AG04450 (cell line): ENCODE results near the gene PSMD11. TPM values are rescaled to one million over a fixed set of nuclear protein-coding genes. Genes with fewer than 3 reads are reported as not detected.

ENCODE experiments used
- CTCF ChIA-PET: fragments of 300-600, 350-600 bp; formaldehyde crosslinking; extraction: SDS; loops from one replicate; lab custom pipeline; 2022; ENCODE audit warnings: antibody characterized with exemption, inconsistent platforms; lab: Charles Lee
- POLR2A ChIA-PET: fragments of 350-600 bp; formaldehyde crosslinking; extraction: SDS; loops from one replicate; lab custom pipeline; 2021; ENCODE audit warnings: antibody characterized with exemption, inconsistent platforms; lab: Yijun Ruan, JAX
- DNase-seq: peaks from one replicate; pipeline ENCODE4 v3.0.0-alpha.2; 2011; ENCODE audit warnings: low read depth, low spot score
- H3K27ac ChIP-seq: one replicate; pipeline ENCODE4 v1.5.1; 2012; ENCODE audit warnings: low read depth, low read length, control low read depth
- H3K27me3 ChIP-seq: one replicate; pipeline ENCODE4 v1.6.0; 2012; ENCODE audit warnings: low read length; ENCODE audit not compliant: control insufficient read depth, insufficient read depth
- H3K4me3 ChIP-seq: 2 replicates; pipeline ENCODE4 v1.5.1; 2011; ENCODE audit warnings: mild to moderate bottlenecking, low read depth, low read length, control low read depth
- H3K9me3 ChIP-seq: 2 replicates; pipeline ENCODE4 v1.5.1; 2012; ENCODE audit warnings: low read length; ENCODE audit not compliant: control insufficient read depth, insufficient read depth
- polyA plus RNA-seq: library from polyadenylated mRNA; depleted of rRNA; stranded (reverse); fragments of >200 nt; gene quantifications from 2 replicates; pipeline ENCODE4 v1.2.3, GENCODE V29; 2011
- TF ChIP-seq, protein P1 (sequence below): IDR thresholded peaks from 2 replicates; pipeline ENCODE4 v1.5.1; 2011; ENCODE audit warnings: low read depth, low read length, control low read depth, inconsistent platforms

Gene PSMD11
- polyA plus RNA-seq, 1 experiment = 99.0 TPM

DNA sequence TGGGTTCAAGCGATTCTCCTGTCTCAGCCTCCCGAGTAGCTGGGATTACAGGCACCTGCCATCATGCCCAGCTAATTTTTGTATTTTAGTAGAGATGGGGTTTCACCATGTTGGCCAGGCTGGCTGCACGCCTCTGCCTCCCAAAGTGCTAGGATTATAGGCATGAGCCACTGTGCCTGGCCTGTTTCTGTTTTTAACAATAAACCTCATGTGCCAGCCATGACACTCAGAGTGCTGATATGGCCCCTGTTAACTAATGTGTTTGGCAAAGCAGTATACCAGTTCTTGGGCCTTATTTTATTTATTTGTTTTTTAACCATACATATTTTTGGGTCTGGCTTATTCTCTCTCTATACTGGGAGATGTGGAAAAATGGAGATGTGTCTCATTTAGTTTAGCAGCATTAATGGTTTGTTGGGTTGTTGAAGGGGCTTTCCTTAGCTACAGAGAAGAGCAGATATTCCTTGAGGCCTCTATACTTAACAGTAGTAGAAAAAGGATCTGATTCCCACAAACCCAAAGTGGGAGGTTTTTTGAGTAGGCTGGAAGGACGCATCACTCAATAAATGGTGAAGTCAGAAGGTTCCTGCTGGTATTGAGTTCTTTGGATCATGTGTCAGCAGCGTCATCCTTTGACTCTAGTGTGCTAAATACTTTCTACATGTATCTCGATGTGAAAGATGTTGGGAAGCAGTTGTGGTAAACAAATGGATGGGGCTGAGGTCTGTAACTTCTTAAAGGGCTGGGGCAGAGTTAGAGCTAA is 26.3 kb downstream of the PSMD11 start:
- CTCF ChIA-PET = interaction anchor here (5.6 kb wide), 1 partner anchor 9 kb away, joined by 77 read pairs; no protein-coding TSS in a partner anchor
- Histone ChIP-seq H3K27ac (no peak overlapping the region), H3K9me3 (no peaks in the 10 kb centered on the region), H3K27me3 (no peaks in the 10 kb centered on the region), H3K4me3 (no peak overlapping the region)
- no peak for DNase-seq
- TF ChIP-seq, protein P1, sequence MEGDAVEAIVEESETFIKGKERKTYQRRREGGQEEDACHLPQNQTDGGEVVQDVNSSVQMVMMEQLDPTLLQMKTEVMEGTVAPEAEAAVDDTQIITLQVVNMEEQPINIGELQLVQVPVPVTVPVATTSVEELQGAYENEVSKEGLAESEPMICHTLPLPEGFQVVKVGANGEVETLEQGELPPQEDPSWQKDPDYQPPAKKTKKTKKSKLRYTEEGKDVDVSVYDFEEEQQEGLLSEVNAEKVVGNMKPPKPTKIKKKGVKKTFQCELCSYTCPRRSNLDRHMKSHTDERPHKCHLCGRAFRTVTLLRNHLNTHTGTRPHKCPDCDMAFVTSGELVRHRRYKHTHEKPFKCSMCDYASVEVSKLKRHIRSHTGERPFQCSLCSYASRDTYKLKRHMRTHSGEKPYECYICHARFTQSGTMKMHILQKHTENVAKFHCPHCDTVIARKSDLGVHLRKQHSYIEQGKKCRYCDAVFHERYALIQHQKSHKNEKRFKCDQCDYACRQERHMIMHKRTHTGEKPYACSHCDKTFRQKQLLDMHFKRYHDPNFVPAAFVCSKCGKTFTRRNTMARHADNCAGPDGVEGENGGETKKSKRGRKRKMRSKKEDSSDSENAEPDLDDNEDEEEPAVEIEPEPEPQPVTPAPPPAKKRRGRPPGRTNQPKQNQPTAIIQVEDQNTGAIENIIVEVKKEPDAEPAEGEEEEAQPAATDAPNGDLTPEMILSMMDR = no peak
- POLR2A ChIA-PET = no interaction called here

DNA sequence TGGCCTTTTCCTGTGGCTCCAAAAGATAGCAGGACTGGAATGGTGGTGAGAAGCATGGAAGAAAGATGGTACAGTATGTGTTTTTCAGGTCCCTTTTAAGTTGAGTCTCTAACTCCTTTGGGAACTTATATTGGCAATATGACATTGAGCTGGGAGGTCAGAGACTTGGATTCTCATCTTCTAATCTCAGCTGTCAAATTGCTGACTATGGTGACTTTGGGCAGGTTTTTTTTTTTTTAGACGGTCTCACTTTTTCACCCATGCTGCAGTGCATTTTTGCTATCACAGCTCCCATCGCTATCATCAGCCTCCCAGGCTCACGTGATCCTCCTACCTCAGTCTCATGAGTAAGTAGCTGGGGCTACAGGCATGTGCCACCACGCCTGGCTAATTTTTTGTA is 27.3 kb downstream of the PSMD11 start:
- ChIA-PET POLR2A (no interaction called here), CTCF (interaction anchor here (5.6 kb wide), 1 partner anchor 10 kb away, joined by 77 read pairs; no protein-coding TSS in a partner anchor)
- DNase-seq = no peak
- Histone ChIP-seq H3K9me3 (no peaks in the 10 kb centered on the region), H3K4me3 (no peak overlapping the region), H3K27me3 (no peaks in the 10 kb centered on the region), H3K27ac (no peak overlapping the region)
- TF ChIP-seq, protein P1 = no peak

DNA sequence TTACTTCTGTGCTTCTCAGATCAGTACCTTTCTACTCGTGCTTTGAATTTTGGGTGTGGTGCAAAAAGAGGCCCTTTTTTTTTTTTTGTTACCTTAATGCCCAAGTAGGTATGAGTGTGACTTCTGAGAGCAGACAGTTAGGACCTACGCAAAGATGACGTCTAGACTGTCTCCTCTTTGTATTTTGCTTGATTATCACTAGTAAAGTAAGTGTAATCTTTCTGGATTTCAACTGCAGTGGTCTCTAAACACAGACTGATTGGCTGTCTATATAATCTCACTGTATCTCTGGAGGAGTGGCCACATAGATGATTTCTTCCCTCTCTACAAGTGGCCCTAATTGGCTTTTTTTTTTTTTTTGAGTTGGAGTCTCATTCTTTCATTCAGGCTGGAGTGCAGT is 30.9 kb downstream of the PSMD11 start:
- TF ChIP-seq, protein P1 = no peak
- ChIA-PET POLR2A (no interaction called here), CTCF (interaction anchor here (1.9 kb wide), 1 partner anchor 13 kb away, joined by 21 read pairs; no protein-coding TSS in a partner anchor)
- Histone ChIP-seq H3K27ac (no peak overlapping the region), H3K9me3 (no peaks in the 10 kb centered on the region), H3K4me3 (no peak overlapping the region), H3K27me3 (no peaks in the 10 kb centered on the region)
- DNase-seq = no peak

DNA sequence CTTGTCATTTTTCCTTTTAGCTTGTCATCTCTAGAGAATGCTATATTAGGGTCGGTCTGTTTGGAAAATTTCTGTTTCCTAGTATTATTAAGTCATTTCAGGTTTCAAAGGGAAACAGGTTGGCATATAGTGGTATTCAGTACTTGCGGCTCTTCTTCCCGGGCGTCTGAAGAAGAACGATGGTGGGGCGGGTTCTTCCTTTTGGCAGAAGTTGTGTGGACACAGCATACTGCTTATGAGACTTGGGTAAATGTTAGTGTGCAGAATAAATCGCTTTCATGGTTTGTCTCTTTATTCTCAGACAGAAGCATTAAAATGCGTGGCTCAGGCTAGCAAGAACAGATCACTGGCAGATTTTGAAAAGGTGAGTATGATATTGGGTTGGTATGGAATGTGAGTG is 32.9 kb downstream of the PSMD11 start:
- CTCF ChIA-PET = interaction anchor here (1.9 to 8.0 kb wide), 2 partner anchors 15 kb away, joined by 21 to 74 read pairs; no protein-coding TSS in a partner anchor
- POLR2A ChIA-PET = interaction anchor here (0.5 kb wide), 1 partner anchor 89 kb away, joined by 3 read pairs; no protein-coding TSS in a partner anchor

More for the DNA sequence above, 32.9 kb downstream of the PSMD11 start:
- Histone ChIP-seq H3K27ac (no peak overlapping the region), H3K9me3 (no peaks in the 10 kb centered on the region), H3K27me3 (no peaks in the 10 kb centered on the region), H3K4me3 (no peak overlapping the region)
- TF ChIP-seq, protein P1 = no peak
- no peak for DNase-seq
